ENCODE data around the gene HIGD1C.

GRCh38 chr12:50988051-50988450 lies 35.7 kb downstream of the HIGD1C start:
- no peak for TF ChIP-seq POLR2A (IDR thresholded peaks at IDR 0.05; ENCODE audit: low read depth, low read length)
- TF ChIP-seq POLR2AphosphoS5 (IDR thresholded peaks at IDR 0.05; ENCODE audit: low read depth, low read length), result no peak
- TF ChIP-seq PAX5 (IDR thresholded peaks at IDR 0.05; ENCODE audit: insufficient read depth, low read length, severe bottlenecking), result no peak

Measured in GM12891 (cell line).